Kidney (tissue), 14 donors: Measurements from ENCODE around the gene ARHGEF6. TPM values are rescaled to one million over a fixed set of nuclear protein-coding genes. Genes with fewer than 3 reads are reported as not detected.

Experiments
- DNase-seq, 5 donors: peaks; one replicate each; pipeline ENCODE4 v3.0.0-alpha.2; 2013 to 2020
- FAIRE-seq: peaks from 2 replicates; lab custom pipeline; 2012; peaks lifted over from hg19 to GRCh38; lab: Jason Lieb, UNC
- H3K27ac ChIP-seq, 2 donors: one replicate each; pipeline ENCODE4 v1.7.0; 2013; ENCODE audit warnings: low read depth in 2 of 2, low read length in 2 of 2, inconsistent platforms in 1 of 2
- H3K27me3 ChIP-seq: one replicate; pipeline ENCODE4 v1.7.1; 2013; ENCODE audit warnings: low read length, inconsistent platforms; ENCODE audit not compliant: control insufficient read depth, insufficient read depth
- H3K36me3 ChIP-seq, 3 donors: one replicate each; pipeline versions ENCODE4 v1.7.0 to v1.7.1; 2013; ENCODE audit warnings: low read length in 3 of 3, control low read depth in 1 of 3, inconsistent platforms in 1 of 3; ENCODE audit not compliant: insufficient read depth in 3 of 3, control insufficient read depth in 2 of 3
- H3K4me1 ChIP-seq, 3 donors: one replicate each; pipeline versions ENCODE4 v1.7.0 to v1.7.1; 2013; ENCODE audit warnings: low read length in 3 of 3, inconsistent platforms in 1 of 3, low read depth in 1 of 3; ENCODE audit not compliant: control insufficient read depth in 2 of 3, insufficient read depth in 2 of 3
- H3K4me3 ChIP-seq, 3 donors: one replicate each; pipeline versions ENCODE4 v1.7.0 to v1.8.1; 2013; ENCODE audit warnings: low read length in 3 of 3, control low read depth in 1 of 3, inconsistent platforms in 1 of 3
- H3K9ac ChIP-seq, 3 donors: one replicate each; pipeline versions ENCODE4 v1.7.0 to v1.7.1; 2013; ENCODE audit warnings: low read length in 3 of 3, control low read depth in 1 of 3, inconsistent platforms in 1 of 3
- H3K9me3 ChIP-seq, 3 donors: one replicate each; pipeline versions ENCODE4 v1.7.0 to v1.7.1; 2013; ENCODE audit warnings: low read length in 3 of 3, control low read depth in 1 of 3, inconsistent platforms in 1 of 3; ENCODE audit not compliant: control insufficient read depth in 2 of 3, insufficient read depth in 1 of 3
- intact Hi-C: fragments of 100-400 bp; cut with DNase I; formaldehyde crosslinking; loops from one replicate; pipeline ENCODE4 v1.11.1; 2022
- polyA plus RNA-seq: library from polyadenylated mRNA; stranded (reverse); fragments of 350-450 nt; fragmentation: Illumina TruSeq; extraction: RNeasy Lipid Tissue Mini Kit (QIAGEN cat#74804); gene quantifications from one replicate; pipeline ENCODE4 v1.2.3, GENCODE V29; 2014; ENCODE audit warnings: low read depth, low replicate concordance; ENCODE audit not compliant: insufficient read depth
- total RNA-seq: library from RNA; stranded (reverse); fragmentation: NEBNext Ultra II Directional; extraction: Animal tissue kit (Norgen Biotek cat#: 25700); gene quantifications from one replicate; pipeline ENCODE4 v1.2.1, GENCODE V29; 2021
- TF ChIP-seq, protein P1 (sequence below): IDR thresholded peaks from 3 replicates; pipeline ENCODE4 v1.5.1; 2012; ENCODE audit warnings: mild to moderate bottlenecking, moderate library complexity, borderline replicate concordance; ENCODE audit not compliant: insufficient read depth; ENCODE audit errors: extremely low read depth
- donor health status: control.
- donor health status: control.
- donor health status: control.
- donor health status: control.
- donor health status: control.
- donor health status: DM: yes; HTN: yes; CAD: no.
- donor health status: Normal renal cell carcinoma (clear cell type).

Gene ARHGEF6
- total and polyA plus RNA-seq, 2 donors from 2014 or later: 4.1 to 15.8 TPM

GRCh38 chrX:136629084-136629750 is 151.5 kb downstream of the ARHGEF6 start:
- H3K4me3 ChIP-seq: no peak overlapping the region
- no peak overlapping the region for H3K9ac ChIP-seq
- DNase-seq (no peak), FAIRE-seq (no peak)
- no peaks in the 10 kb centered on the region for H3K27me3 ChIP-seq
- no peaks in the 10 kb centered on the region for H3K4me1 ChIP-seq
- intact Hi-C loops: no loop called here
- no peaks in the 10 kb centered on the region for H3K9me3 ChIP-seq
- no peaks in the 10 kb centered on the region for H3K36me3 ChIP-seq
- TF ChIP-seq, protein P1, sequence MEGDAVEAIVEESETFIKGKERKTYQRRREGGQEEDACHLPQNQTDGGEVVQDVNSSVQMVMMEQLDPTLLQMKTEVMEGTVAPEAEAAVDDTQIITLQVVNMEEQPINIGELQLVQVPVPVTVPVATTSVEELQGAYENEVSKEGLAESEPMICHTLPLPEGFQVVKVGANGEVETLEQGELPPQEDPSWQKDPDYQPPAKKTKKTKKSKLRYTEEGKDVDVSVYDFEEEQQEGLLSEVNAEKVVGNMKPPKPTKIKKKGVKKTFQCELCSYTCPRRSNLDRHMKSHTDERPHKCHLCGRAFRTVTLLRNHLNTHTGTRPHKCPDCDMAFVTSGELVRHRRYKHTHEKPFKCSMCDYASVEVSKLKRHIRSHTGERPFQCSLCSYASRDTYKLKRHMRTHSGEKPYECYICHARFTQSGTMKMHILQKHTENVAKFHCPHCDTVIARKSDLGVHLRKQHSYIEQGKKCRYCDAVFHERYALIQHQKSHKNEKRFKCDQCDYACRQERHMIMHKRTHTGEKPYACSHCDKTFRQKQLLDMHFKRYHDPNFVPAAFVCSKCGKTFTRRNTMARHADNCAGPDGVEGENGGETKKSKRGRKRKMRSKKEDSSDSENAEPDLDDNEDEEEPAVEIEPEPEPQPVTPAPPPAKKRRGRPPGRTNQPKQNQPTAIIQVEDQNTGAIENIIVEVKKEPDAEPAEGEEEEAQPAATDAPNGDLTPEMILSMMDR: no peak
- no peak overlapping the region for H3K27ac ChIP-seq

GRCh38 chrX:136627409-136627808 is 153.3 kb downstream of the ARHGEF6 start:
- intact Hi-C loops: no loop called here

GRCh38 chrX:136626891-136627290 is 153.8 kb downstream of the ARHGEF6 start:
- Histone ChIP-seq H3K4me1 (no peaks in the 10 kb centered on the region), H3K36me3 (no peaks in the 10 kb centered on the region), H3K4me3 (no peak overlapping the region), H3K27ac (no peak overlapping the region), H3K27me3 (no peaks in the 10 kb centered on the region), H3K9me3 (no peaks in the 10 kb centered on the region), H3K9ac (no peak overlapping the region)
- DNase-seq (no peak), FAIRE-seq (no peak)
- intact Hi-C loops: no loop called here
- TF ChIP-seq, protein P1: no peak

More at GRCh38 chrX:136627409-136627808, 153.3 kb downstream of the ARHGEF6 start:
- Histone ChIP-seq H3K9ac (no peak overlapping the region), H3K27ac (no peak overlapping the region), H3K9me3 (no peaks in the 10 kb centered on the region), H3K4me3 (no peak overlapping the region), H3K27me3 (no peaks in the 10 kb centered on the region), H3K4me1 (no peaks in the 10 kb centered on the region), H3K36me3 (no peaks in the 10 kb centered on the region)
- TF ChIP-seq, protein P1: no peak
- FAIRE-seq (no peak), DNase-seq (no peak)
